Measurements from ENCODE around the gene RAG2.

- TF ChIP-seq POLR2AphosphoS5 (IDR thresholded peaks at IDR 0.05; ENCODE audit: low read depth) (no peak), ZNF114 (CRISPR knock-in tag; IDR thresholded peaks at IDR 0.05) (no peak), EZH2 (IDR thresholded peaks at IDR 0.05; ENCODE audit: low read depth, unreplicated experiment) (no peak), JUNB (IDR thresholded peaks at IDR 0.05; ENCODE audit: unreplicated experiment) (no peak), CREB1 (CRISPR knock-in tag; IDR thresholded peaks at IDR 0.05; ENCODE audit: low read depth) (no peak), EZH2phosphoT487 (IDR thresholded peaks at IDR 0.05; ENCODE audit: unreplicated experiment) (no peak)
- TF ChIP-seq, protein P1, sequence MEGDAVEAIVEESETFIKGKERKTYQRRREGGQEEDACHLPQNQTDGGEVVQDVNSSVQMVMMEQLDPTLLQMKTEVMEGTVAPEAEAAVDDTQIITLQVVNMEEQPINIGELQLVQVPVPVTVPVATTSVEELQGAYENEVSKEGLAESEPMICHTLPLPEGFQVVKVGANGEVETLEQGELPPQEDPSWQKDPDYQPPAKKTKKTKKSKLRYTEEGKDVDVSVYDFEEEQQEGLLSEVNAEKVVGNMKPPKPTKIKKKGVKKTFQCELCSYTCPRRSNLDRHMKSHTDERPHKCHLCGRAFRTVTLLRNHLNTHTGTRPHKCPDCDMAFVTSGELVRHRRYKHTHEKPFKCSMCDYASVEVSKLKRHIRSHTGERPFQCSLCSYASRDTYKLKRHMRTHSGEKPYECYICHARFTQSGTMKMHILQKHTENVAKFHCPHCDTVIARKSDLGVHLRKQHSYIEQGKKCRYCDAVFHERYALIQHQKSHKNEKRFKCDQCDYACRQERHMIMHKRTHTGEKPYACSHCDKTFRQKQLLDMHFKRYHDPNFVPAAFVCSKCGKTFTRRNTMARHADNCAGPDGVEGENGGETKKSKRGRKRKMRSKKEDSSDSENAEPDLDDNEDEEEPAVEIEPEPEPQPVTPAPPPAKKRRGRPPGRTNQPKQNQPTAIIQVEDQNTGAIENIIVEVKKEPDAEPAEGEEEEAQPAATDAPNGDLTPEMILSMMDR (conservative IDR thresholded peaks at IDR 0.05; ENCODE audit: low read depth in 2 of 2), result no peak
Observed at GRCh38 chr11:36565031-36565610, 32.9 kb downstream of the RAG2 start.
